SK-N-SH treated with all-trans-retinoic acid at 6 μM for 48 hours (cell line): Measurements from ENCODE around the gene CCDC154.

ENCODE experiments used
- ATAC-seq: fragments of 200-7000 bp; cut with Tn5 transposase; 3 replicates; pipeline ENCODE4 v1.9.1; 2020; ENCODE audit warnings: mild to moderate bottlenecking, moderate library complexity
- ARNTL ChIP-seq: fragments of 450-650 bp; formaldehyde crosslinking; IDR thresholded peaks from 2 replicates; pipeline ENCODE4 v1.5.0; 2020; ENCODE audit warnings: low read depth, mild to moderate bottlenecking, moderate library complexity, borderline replicate concordance
- CSDC2 ChIP-seq: fragments of 250-450 bp; sonication (Bioruptor Pico); IDR thresholded peaks from 2 replicates; pipeline ENCODE4 v1.5.0; 2020; ENCODE audit warnings: mild to moderate bottlenecking, moderate library complexity
- ESRRG ChIP-seq: fragments of 250-450 bp; sonication (Bioruptor Pico); IDR thresholded peaks from 2 replicates; pipeline ENCODE4 v1.6.1; 2021; ENCODE audit warnings: mild to moderate bottlenecking
- ISL1 ChIP-seq: fragments of 250-450 bp; sonication (Bioruptor Pico); IDR thresholded peaks from 2 replicates; pipeline ENCODE4 v2.1.2; 2022; ENCODE audit warnings: mild to moderate bottlenecking, moderate library complexity
- OSR1 ChIP-seq: fragments of 250-450 bp; sonication (Bioruptor Pico); IDR thresholded peaks from 2 replicates; pipeline ENCODE4 v1.8.0; 2022; ENCODE audit warnings: moderate library complexity, mild to moderate bottlenecking, inconsistent platforms
- PPARA ChIP-seq: fragments of 250-450 bp; sonication (Bioruptor Pico); IDR thresholded peaks from 2 replicates; pipeline ENCODE4 v1.5.0; 2020; ENCODE audit warnings: mild to moderate bottlenecking, borderline replicate concordance
- RARB ChIP-seq: fragments of 250-450 bp; sonication (Bioruptor Pico); IDR thresholded peaks from 2 replicates; pipeline ENCODE4 v1.8.0; 2021; ENCODE audit warnings: mild to moderate bottlenecking, moderate library complexity
- SNAI2 ChIP-seq: fragments of 250-450 bp; sonication (Bioruptor Pico); IDR thresholded peaks from 2 replicates; pipeline ENCODE4 v1.5.0; 2020; ENCODE audit warnings: mild to moderate bottlenecking, moderate library complexity
- TCF4 ChIP-seq: fragments of 250-450 bp; sonication (Bioruptor Pico); IDR thresholded peaks from 2 replicates; pipeline ENCODE4 v1.8.0; 2021; ENCODE audit warnings: mild to moderate bottlenecking, moderate library complexity, borderline replicate concordance
- TOX ChIP-seq: fragments of 250-450 bp; sonication (Bioruptor Pico); IDR thresholded peaks from 2 replicates; pipeline ENCODE4 v1.8.0; 2021; ENCODE audit warnings: mild to moderate bottlenecking, moderate library complexity, borderline replicate concordance
- ZC3H10 ChIP-seq: fragments of 250-450 bp; sonication (Bioruptor Pico); IDR thresholded peaks from 2 replicates; pipeline ENCODE4 v1.5.1; 2021; ENCODE audit warnings: mild to moderate bottlenecking, moderate library complexity
- ZFP3 ChIP-seq: fragments of 250-450 bp; sonication (Bioruptor Pico); IDR thresholded peaks from 2 replicates; pipeline ENCODE4 v1.5.0; 2020; ENCODE audit warnings: mild to moderate bottlenecking, moderate library complexity
- ZNF565 ChIP-seq: fragments of 450-650 bp; formaldehyde crosslinking; conservative IDR thresholded peaks from 2 replicates; pipeline ENCODE4 v1.5.0; 2020; ENCODE audit warnings: low read depth, mild to moderate bottlenecking, moderate library complexity
- ZNF70 ChIP-seq: fragments of 450-650 bp; formaldehyde crosslinking; IDR thresholded peaks from 2 replicates; pipeline ENCODE4 v1.5.0; 2020; ENCODE audit warnings: mild to moderate bottlenecking, moderate library complexity
- ZNF8 ChIP-seq: fragments of 450-650 bp; formaldehyde crosslinking; IDR thresholded peaks from 2 replicates; pipeline ENCODE4 v1.5.0; 2020; ENCODE audit warnings: mild to moderate bottlenecking, moderate library complexity
- TF ChIP-seq, protein P1 (sequence below): fragments of 250-450 bp; sonication (Bioruptor Pico); IDR thresholded peaks from 2 replicates; pipeline ENCODE4 v1.5.1; 2021; ENCODE audit warnings: mild to moderate bottlenecking, moderate library complexity
- TF ChIP-seq, protein P2 (sequence below): fragments of 250-450 bp; sonication (Bioruptor Pico); IDR thresholded peaks from 2 replicates; pipeline ENCODE4 v1.8.0; 2020; ENCODE audit warnings: mild to moderate bottlenecking, moderate library complexity, borderline replicate concordance
- TF ChIP-seq, protein P3 (sequence below): fragments of 250-450 bp; sonication (Bioruptor Pico); IDR thresholded peaks from 2 replicates; pipeline ENCODE4 v1.8.0; 2021; ENCODE audit warnings: low read depth, mild to moderate bottlenecking, moderate library complexity, borderline replicate concordance
- TF ChIP-seq, protein P4 (sequence below): fragments of 250-450 bp; sonication (Bioruptor Pico); IDR thresholded peaks from 2 replicates; pipeline ENCODE4 v1.5.0; 2020; ENCODE audit warnings: mild to moderate bottlenecking, moderate library complexity
- TF ChIP-seq, protein P5 (sequence below): fragments of 250-450 bp; sonication (Bioruptor Pico); IDR thresholded peaks from 2 replicates; pipeline ENCODE4 v1.5.1; 2020; ENCODE audit warnings: low read depth, mild to moderate bottlenecking, moderate library complexity

Gene CCDC154

DNA sequence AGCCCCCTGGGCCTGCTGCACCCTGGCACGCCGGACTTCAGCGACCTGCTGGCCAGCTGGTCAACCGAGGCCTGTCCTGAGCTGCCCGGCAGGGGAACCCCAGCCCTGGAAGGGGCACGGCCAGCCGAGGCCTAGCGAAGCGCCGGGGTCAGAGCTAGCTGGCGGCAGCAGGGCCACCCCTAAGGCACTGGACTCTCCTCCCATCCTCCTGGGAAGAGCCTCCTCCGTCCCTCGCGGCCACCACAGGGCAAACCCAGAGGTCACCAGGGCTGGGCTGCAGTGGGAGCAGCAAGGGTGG is 11.1 kb downstream of the CCDC154 start:
- TF ChIP-seq, protein P1, sequence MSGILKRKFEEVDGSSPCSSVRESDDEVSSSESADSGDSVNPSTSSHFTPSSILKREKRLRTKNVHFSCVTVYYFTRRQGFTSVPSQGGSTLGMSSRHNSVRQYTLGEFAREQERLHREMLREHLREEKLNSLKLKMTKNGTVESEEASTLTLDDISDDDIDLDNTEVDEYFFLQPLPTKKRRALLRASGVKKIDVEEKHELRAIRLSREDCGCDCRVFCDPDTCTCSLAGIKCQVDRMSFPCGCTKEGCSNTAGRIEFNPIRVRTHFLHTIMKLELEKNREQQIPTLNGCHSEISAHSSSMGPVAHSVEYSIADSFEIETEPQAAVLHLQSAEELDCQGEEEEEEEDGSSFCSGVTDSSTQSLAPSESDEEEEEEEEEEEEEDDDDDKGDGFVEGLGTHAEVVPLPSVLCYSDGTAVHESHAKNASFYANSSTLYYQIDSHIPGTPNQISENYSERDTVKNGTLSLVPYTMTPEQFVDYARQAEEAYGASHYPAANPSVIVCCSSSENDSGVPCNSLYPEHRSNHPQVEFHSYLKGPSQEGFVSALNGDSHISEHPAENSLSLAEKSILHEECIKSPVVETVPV: no peak
- TF ChIP-seq, protein P2, sequence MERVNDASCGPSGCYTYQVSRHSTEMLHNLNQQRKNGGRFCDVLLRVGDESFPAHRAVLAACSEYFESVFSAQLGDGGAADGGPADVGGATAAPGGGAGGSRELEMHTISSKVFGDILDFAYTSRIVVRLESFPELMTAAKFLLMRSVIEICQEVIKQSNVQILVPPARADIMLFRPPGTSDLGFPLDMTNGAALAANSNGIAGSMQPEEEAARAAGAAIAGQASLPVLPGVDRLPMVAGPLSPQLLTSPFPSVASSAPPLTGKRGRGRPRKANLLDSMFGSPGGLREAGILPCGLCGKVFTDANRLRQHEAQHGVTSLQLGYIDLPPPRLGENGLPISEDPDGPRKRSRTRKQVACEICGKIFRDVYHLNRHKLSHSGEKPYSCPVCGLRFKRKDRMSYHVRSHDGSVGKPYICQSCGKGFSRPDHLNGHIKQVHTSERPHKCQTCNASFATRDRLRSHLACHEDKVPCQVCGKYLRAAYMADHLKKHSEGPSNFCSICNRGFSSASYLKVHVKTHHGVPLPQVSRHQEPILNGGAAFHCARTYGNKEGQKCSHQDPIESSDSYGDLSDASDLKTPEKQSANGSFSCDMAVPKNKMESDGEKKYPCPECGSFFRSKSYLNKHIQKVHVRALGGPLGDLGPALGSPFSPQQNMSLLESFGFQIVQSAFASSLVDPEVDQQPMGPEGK (CRISPR knock-in tag): no peak
- TF ChIP-seq PPARA (CRISPR knock-in tag) (no peak), RARB (CRISPR knock-in tag) (no peak), ZFP3 (CRISPR knock-in tag) (no peak)
- ATAC-seq: no peak

DNA sequence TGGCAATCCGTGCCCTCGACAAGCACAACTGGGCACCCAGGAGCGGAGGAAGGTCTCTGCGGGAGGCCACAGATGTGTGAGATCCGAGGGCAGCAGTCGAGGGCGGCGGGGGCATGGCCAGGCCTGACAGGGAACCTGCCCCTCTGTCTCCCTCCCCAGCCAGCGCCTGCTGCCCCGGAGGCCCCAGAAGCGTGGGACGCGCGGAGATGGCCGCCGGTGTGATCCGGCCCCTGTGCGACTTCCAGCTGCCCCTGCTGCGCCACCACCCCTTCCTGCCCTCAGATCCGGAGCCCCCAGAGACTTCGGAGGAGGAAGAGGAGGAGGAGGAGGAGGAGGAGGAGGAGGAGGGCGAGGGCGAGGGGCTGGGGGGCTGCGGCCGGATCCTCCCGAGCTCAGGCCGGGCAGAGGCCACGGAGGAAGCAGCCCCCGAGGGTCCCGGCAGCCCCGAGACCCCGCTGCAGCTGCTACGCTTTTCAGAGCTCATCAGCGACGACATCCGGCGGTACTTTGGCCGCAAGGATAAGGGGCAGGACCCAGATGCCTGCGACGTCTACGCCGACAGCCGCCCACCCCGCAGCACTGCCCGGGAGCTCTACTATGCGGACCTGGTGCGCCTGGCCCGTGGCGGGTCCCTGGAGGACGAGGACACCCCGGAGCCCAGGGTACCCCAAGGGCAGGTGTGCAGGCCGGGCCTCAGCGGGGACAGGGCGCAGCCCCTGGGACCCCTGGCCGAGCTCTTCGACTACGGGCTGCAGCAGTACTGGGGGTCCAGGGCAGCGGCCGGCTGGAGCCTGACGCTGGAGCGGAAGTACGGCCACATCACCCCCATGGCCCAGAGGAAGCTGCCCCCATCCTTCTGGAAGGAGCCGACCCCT is 11.7 kb downstream of the CCDC154 start:
- TF ChIP-seq ARNTL (CRISPR knock-in tag) (no peak), ESRRG (CRISPR knock-in tag) (no peak), RARB (CRISPR knock-in tag) (no peak), ZC3H10 (CRISPR knock-in tag) (no peak), CSDC2 (CRISPR knock-in tag) (no peak), ZNF70 (CRISPR knock-in tag) (no peak), ISL1 (CRISPR knock-in tag) (no peak), ZNF8 (CRISPR knock-in tag) (no peak), ZNF565 (CRISPR knock-in tag) (no peak), TOX (CRISPR knock-in tag) (no peak), SNAI2 (CRISPR knock-in tag) (no peak), ZFP3 (CRISPR knock-in tag) (no peak)
- TF ChIP-seq, protein P3, sequence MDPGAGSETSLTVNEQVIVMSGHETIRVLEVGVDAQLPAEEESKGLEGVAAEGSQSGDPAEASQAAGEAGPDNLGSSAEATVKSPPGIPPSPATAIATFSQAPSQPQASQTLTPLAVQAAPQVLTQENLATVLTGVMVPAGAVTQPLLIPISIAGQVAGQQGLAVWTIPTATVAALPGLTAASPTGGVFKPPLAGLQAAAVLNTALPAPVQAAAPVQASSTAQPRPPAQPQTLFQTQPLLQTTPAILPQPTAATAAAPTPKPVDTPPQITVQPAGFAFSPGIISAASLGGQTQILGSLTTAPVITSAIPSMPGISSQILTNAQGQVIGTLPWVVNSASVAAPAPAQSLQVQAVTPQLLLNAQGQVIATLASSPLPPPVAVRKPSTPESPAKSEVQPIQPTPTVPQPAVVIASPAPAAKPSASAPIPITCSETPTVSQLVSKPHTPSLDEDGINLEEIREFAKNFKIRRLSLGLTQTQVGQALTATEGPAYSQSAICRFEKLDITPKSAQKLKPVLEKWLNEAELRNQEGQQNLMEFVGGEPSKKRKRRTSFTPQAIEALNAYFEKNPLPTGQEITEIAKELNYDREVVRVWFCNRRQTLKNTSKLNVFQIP: no peak
- TF ChIP-seq, protein P1: no peak

DNA sequence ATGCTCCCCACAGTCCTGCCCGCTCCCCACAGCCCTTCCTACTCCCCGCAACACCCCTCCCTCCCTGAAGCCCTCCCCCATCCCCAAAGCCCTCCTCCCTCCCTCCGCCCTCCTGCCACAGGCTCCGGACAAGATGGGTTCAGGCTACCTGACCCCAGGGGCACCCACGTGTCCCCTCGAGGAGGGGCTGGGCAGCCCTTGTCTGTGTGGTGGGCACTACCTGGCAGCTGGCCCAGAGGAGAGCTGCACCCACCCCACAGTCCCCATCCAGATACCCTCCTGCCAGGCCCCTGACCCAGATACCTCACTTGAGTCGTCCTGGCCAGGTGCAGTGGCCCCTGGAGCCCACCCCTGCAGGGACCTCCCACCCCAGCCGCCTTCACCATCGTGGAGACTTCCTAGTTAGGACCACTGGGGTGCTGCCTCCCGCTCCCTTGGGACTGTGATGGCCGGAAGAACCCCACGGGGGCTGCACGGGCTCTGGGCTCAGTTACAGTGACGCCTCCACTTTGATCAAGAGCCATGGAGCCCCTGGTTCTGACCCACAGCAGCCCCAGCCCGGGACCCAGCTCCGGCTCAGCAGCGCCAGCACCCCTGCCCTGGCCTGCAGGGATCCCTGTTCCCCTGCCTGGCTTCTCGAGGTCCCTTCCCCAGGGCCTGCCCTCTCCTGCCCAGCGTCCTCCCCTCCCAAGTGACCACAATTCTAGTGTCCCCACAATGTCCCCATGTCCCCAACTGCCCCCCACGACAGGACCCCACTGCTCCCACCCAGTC is 12.7 kb downstream of the CCDC154 start:
- no peak for ATAC-seq
- TF ChIP-seq SNAI2 (CRISPR knock-in tag) (no peak), ESRRG (CRISPR knock-in tag) (no peak), ZNF70 (CRISPR knock-in tag) (no peak), ISL1 (CRISPR knock-in tag) (no peak), TOX (CRISPR knock-in tag) (no peak), OSR1 (CRISPR knock-in tag) (no peak), CSDC2 (CRISPR knock-in tag) (no peak), PPARA (CRISPR knock-in tag) (no peak), TCF4 (CRISPR knock-in tag) (no peak), ZNF565 (CRISPR knock-in tag) (no peak)
- TF ChIP-seq, protein P2 (CRISPR knock-in tag): no peak
- TF ChIP-seq, protein P4, sequence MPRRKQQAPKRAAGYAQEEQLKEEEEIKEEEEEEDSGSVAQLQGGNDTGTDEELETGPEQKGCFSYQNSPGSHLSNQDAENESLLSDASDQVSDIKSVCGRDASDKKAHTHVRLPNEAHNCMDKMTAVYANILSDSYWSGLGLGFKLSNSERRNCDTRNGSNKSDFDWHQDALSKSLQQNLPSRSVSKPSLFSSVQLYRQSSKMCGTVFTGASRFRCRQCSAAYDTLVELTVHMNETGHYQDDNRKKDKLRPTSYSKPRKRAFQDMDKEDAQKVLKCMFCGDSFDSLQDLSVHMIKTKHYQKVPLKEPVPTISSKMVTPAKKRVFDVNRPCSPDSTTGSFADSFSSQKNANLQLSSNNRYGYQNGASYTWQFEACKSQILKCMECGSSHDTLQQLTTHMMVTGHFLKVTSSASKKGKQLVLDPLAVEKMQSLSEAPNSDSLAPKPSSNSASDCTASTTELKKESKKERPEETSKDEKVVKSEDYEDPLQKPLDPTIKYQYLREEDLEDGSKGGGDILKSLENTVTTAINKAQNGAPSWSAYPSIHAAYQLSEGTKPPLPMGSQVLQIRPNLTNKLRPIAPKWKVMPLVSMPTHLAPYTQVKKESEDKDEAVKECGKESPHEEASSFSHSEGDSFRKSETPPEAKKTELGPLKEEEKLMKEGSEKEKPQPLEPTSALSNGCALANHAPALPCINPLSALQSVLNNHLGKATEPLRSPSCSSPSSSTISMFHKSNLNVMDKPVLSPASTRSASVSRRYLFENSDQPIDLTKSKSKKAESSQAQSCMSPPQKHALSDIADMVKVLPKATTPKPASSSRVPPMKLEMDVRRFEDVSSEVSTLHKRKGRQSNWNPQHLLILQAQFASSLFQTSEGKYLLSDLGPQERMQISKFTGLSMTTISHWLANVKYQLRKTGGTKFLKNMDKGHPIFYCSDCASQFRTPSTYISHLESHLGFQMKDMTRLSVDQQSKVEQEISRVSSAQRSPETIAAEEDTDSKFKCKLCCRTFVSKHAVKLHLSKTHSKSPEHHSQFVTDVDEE (CRISPR knock-in tag): no peak
- TF ChIP-seq, protein P5, sequence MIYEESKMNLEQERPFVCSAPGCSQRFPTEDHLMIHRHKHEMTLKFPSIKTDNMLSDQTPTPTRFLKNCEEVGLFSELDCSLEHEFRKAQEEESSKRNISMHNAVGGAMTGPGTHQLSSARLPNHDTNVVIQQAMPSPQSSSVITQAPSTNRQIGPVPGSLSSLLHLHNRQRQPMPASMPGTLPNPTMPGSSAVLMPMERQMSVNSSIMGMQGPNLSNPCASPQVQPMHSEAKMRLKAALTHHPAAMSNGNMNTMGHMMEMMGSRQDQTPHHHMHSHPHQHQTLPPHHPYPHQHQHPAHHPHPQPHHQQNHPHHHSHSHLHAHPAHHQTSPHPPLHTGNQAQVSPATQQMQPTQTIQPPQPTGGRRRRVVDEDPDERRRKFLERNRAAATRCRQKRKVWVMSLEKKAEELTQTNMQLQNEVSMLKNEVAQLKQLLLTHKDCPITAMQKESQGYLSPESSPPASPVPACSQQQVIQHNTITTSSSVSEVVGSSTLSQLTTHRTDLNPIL (CRISPR knock-in tag): no peak
- TF ChIP-seq, protein P1: no peak

More for the DNA sequence above, 11.7 kb downstream of the CCDC154 start:
- no peak for ATAC-seq
